K562 (cell line): Measurements from ENCODE around the gene DNAJC18. TPM values are rescaled to one million over a fixed set of nuclear protein-coding genes. Genes with fewer than 3 reads are reported as not detected.

Experiments used
- ATAC-seq: fragments of 200-7000 bp; cut with Tn5 transposase; 3 replicates; pipeline ENCODE4 v1.9.1; 2020; ENCODE audit warnings: moderate library complexity
- BruUV-seq: library from RNA; stranded (reverse); fragments of 400-500 nt; replicated peaks from 2 replicates; lab custom pipeline; 2021; lab: Mats Ljungman, UMichigan
- CTCF ChIA-PET: fragments of 300-600 bp; formaldehyde crosslinking; extraction: SDS; loops from one replicate; lab custom pipeline; 2021; ENCODE audit warnings: low intra/inter-chr PET ratio; lab: Yijun Ruan, JAX
- POLR2A ChIA-PET: fragments of 300-600, 350-650 bp; sonication (Branson Sonifier 250); formaldehyde crosslinking; extraction: SDS; loops from one replicate; lab custom pipeline; 2021; ENCODE audit warnings: antibody characterized with exemption, inconsistent platforms; lab: Yijun Ruan, JAX
- DNase-seq, 4 experiments: peaks; one replicate each; pipeline versions ENCODE4 v3.0.0 to v3.0.0-alpha.2; 2011 to 2018; ENCODE audit warnings: low spot score in 3 of 4, mixed read lengths in 3 of 4; ENCODE audit errors: extremely low read depth in 1 of 4
- FAIRE-seq: peaks from 2 replicates; lab custom pipeline; 2011; peaks lifted over from hg19 to GRCh38; lab: Jason Lieb, UNC
- H2AFZ ChIP-seq: 2 replicates; pipeline ENCODE4 v1.6.0; 2011; ENCODE audit warnings: low read depth, low read length, control low read depth, inconsistent platforms
- H3K27ac ChIP-seq: fragments of 200-600 bp; 3 replicates; pipeline ENCODE4 v1.8.0; 2011; ENCODE audit warnings: low read depth, mild to moderate bottlenecking, control low read depth, inconsistent platforms, low read length, moderate library complexity, mixed read lengths; ENCODE audit errors: extremely low read depth
- H3K27me3 ChIP-seq, 2 experiments: fragments of 300-600 bp in 1 of 2; 2 replicates in 1 of 2; 3 replicates in 1 of 2; pipeline versions ENCODE4 v1.6.0 to v1.8.0; 2011; ENCODE audit warnings: inconsistent platforms in 2 of 2, low read length in 2 of 2, mild to moderate bottlenecking in 1 of 2, mixed read lengths in 1 of 2, moderate library complexity in 1 of 2; ENCODE audit not compliant: control insufficient read depth in 2 of 2, insufficient read depth in 2 of 2
- H3K36me3 ChIP-seq: fragments of 300-600 bp; 3 replicates; pipeline ENCODE4 v1.8.0; 2011; ENCODE audit warnings: mild to moderate bottlenecking, low read length, inconsistent platforms; ENCODE audit not compliant: control insufficient read depth, insufficient read depth
- H3K4me1 ChIP-seq, 2 experiments: fragments of 200-600 bp in 1 of 2; replicated peaks in 1 of 2; 2 replicates in 1 of 2; 3 replicates in 1 of 2; pipeline versions ENCODE4 v1.5.1 to v1.8.0; 2011; ENCODE audit warnings: inconsistent platforms in 2 of 2, low read length in 2 of 2, mild to moderate bottlenecking in 1 of 2, mixed read lengths in 1 of 2, moderate library complexity in 1 of 2; ENCODE audit not compliant: control insufficient read depth in 2 of 2, insufficient read depth in 2 of 2
- H3K4me2 ChIP-seq: 2 replicates; pipeline ENCODE4 v1.6.1; 2011; ENCODE audit warnings: low read length, control low read depth, inconsistent platforms, mixed read lengths; ENCODE audit not compliant: insufficient read depth
- H3K4me3 ChIP-seq: fragments of 200-600 bp; sonication (generic), shearing (Covaris generic); 2 replicates; pipeline ENCODE4 v1.5.1; 2016; ENCODE audit warnings: control low read depth, inconsistent platforms
- H3K79me2 ChIP-seq: fragments of 200-600 bp; 3 replicates; pipeline ENCODE4 v1.8.0; 2011; ENCODE audit warnings: low read length, inconsistent platforms; ENCODE audit not compliant: control insufficient read depth, insufficient read depth
- H3K9ac ChIP-seq, 2 experiments: 2 replicates each; pipeline versions ENCODE4 v1.6.0 to v1.6.1; 2011; ENCODE audit warnings: low read depth in 2 of 2, low read length in 2 of 2, control low read depth in 1 of 2, inconsistent platforms in 1 of 2, mild to moderate bottlenecking in 1 of 2, mixed read lengths in 1 of 2; ENCODE audit not compliant: insufficient read depth in 1 of 2
- H3K9me1 ChIP-seq: one replicate; pipeline ENCODE4 v1.6.0; 2011; ENCODE audit warnings: inconsistent platforms, mild to moderate bottlenecking, low read length, moderate library complexity; ENCODE audit not compliant: control insufficient read depth, insufficient read depth
- H3K9me3 ChIP-seq: replicated peaks from 2 replicates; pipeline ENCODE4 v1.5.1; 2011; ENCODE audit warnings: low read depth, low read length, inconsistent platforms; ENCODE audit not compliant: control insufficient read depth, insufficient read depth
- H4K20me1 ChIP-seq: replicated peaks from 2 replicates; pipeline ENCODE4 v1.6.1; 2011; ENCODE audit warnings: low read length, inconsistent platforms, mixed read lengths; ENCODE audit not compliant: control insufficient read depth, insufficient read depth
- BCL6 ChIP-seq: fragments of 250-450 bp; sonication (Bioruptor Pico); IDR thresholded peaks from 2 replicates; pipeline ENCODE4 v1.4.0; 2020
- BCOR ChIP-seq: fragments of 450-650 bp; IDR thresholded peaks from 2 replicates; pipeline ENCODE4 v1.6.1; 2016
- BHLHE40 ChIP-seq: IDR thresholded peaks from 2 replicates; pipeline ENCODE4 v1.6.1; 2011; ENCODE audit warnings: low read length, improper control_type of control experiment
- CBFA2T2 ChIP-seq: fragments of 450-650 bp; conservative IDR thresholded peaks from 2 replicates; pipeline ENCODE4 v1.6.1; 2017; ENCODE audit warnings: mild to moderate bottlenecking
- GABPB2 ChIP-seq: fragments of 250-450 bp; sonication (Bioruptor Pico); conservative IDR thresholded peaks from 2 replicates; pipeline ENCODE4 v1.5.1; 2021; ENCODE audit warnings: mild to moderate bottlenecking
- HDAC1 ChIP-seq, 2 experiments: fragments of 450-650 bp; IDR thresholded peaks; 2 replicates each; pipeline ENCODE4 v1.6.1; 2016 to 2017; ENCODE audit warnings: inconsistent platforms in 1 of 2, mild to moderate bottlenecking in 1 of 2, moderate library complexity in 1 of 2
- MAFF ChIP-seq: IDR thresholded peaks from 2 replicates; pipeline ENCODE4 v1.6.1; 2012; ENCODE audit warnings: low read length, improper control_type of control experiment
- MAZ ChIP-seq, 2 experiments: fragments of 450-650 bp in 1 of 2; sonication (generic) in 1 of 2; formaldehyde crosslinking; IDR thresholded peaks in 1 of 2; conservative IDR thresholded peaks in 1 of 2; 2 replicates each; pipeline versions ENCODE4 v1.4.0 to v1.5.0; 2020; ENCODE audit warnings: mild to moderate bottlenecking in 1 of 2, missing genetic modification reagents in 1 of 2
- RBM25 ChIP-seq: fragments of 200-400 bp; formaldehyde crosslinking; IDR thresholded peaks from 2 replicates; pipeline ENCODE4 v1.6.1; 2018; ENCODE audit warnings: low read length, low read depth, moderate library complexity; ENCODE audit not compliant: severe bottlenecking
- XRCC3 ChIP-seq: fragments of 450-650 bp; IDR thresholded peaks from 2 replicates; pipeline ENCODE4 v1.6.1; 2017; ENCODE audit warnings: mild to moderate bottlenecking, moderate library complexity
- ZBTB2 ChIP-seq: fragments of 450-650 bp; IDR thresholded peaks from 2 replicates; pipeline ENCODE4 v1.6.1; 2016; ENCODE audit warnings: antibody characterized with exemption
- ZNF12 ChIP-seq: sonication (generic); formaldehyde crosslinking; IDR thresholded peaks from 2 replicates; pipeline ENCODE4 v1.4.0; 2020; ENCODE audit warnings: mild to moderate bottlenecking, missing genetic modification reagents
- ZNF121 ChIP-seq: sonication (generic); formaldehyde crosslinking; conservative IDR thresholded peaks from 2 replicates; pipeline ENCODE4 v1.8.0; 2022; ENCODE audit warnings: missing genetic modification reagents
- ZNF197 ChIP-seq: fragments of 200-800 bp; sonication (Bioruptor generic); IDR thresholded peaks from 2 replicates; pipeline ENCODE4 v1.6.1; 2016; ENCODE audit warnings: low read depth, missing genetic modification characterization, missing compliant biosample characterization
- WGBS: fragments of 100-300 bp; shearing (Covaris generic); methylation state at CpG from one replicate; pipeline ENCODE4 v1.1.6; 2016; ENCODE audit warnings: low coverage, mixed read lengths; ENCODE audit not compliant: insufficient coverage; ENCODE audit errors: missing lambda C conversion rate; 5-methylcytosine and 5-hydroxymethylcytosine counted together
- in situ Hi-C: fragments of 300-500 bp; cut with MboI; formaldehyde crosslinking; loops from 4 replicates; pipeline ENCODE4 v1.15.0; 2018; ENCODE audit warnings: inconsistent platforms, mixed read lengths
- intact Hi-C: fragments of 100-400 bp; cut with micrococcal nuclease; formaldehyde crosslinking; loops from 2 replicates; pipeline ENCODE4 v1.14.2; 2022
- polyA plus RNA-seq, 8 experiments: library from polyadenylated mRNA; depleted of rRNA in 4 of 8; stranded (reverse) in 5 of 8; unstranded in 3 of 8; fragments of >200 nt; fragmentation: Nextera tagmentation in 2 of 8; fragmentation: Illumina TruSeq in 1 of 8; extraction: Ambion mirVana in 2 of 8; extraction: Trizol in 1 of 8; gene quantifications; 2 replicates each; pipeline versions ENCODE4 v1.2.1 to v1.2.3, GENCODE V29; 2011 to 2014; ENCODE audit warnings: inconsistent platforms in 1 of 8, missing spikeins in 1 of 8
- total RNA-seq, 7 experiments: library from RNA; depleted of rRNA in 6 of 7; stranded (reverse); fragments of >200 nt in 6 of 7; fragmentation: Illumina TruSeq in 2 of 7; extraction: Trizol in 2 of 7; gene quantifications; 2 replicates each; pipeline versions ENCODE4 v1.2.1 to v1.2.3, GENCODE V29; 2011 to 2021; ENCODE audit warnings: low replicate concordance in 1 of 7

DNAJC18 gene
- total and polyA plus RNA-seq, 9 of the 15 experiments (the other 6 are each of a cell fraction or from before 2014, with no cell fraction given), result 1.5 to 13.3 (median 7.5) TPM

- Histone ChIP-seq H4K20me1 (no peaks in the 10 kb centered on the region), H3K4me2 (no peak overlapping the region), H3K4me3 (no peak overlapping the region), H3K4me1 (peaks cover 0 to 15% of the 10 kb centered on the region in 2 experiments; a peak in 2 of 5 replicates), H3K9me1 (peaks cover 4% of the 10 kb centered on the region), H3K27ac (no peak overlapping the region), H3K9me3 (no peaks in the 10 kb centered on the region), H3K79me2 (no peaks in the 10 kb centered on the region), H3K9ac (peak overlapping the region in 1 of 2 experiments; percentile 19; a peak in 2 of 4 replicates), H2AFZ (no peak overlapping the region), H3K36me3 (no peaks in the 10 kb centered on the region), H3K27me3 (no peaks in the 10 kb centered on the region)
- no peak for ATAC-seq
- CTCF ChIA-PET, result no interaction called here
- in situ Hi-C loops (no loop called here), intact Hi-C loops (no loop called here)
- WGBS, result 50% methylated on average over 5 of the region's 5 CpGs
- no peak for TF ChIP-seq ZBTB2
- TF ChIP-seq ZNF121 (CRISPR knock-in tag), result peak; percentile 90
- TF ChIP-seq GABPB2, result no peak
- no peak for TF ChIP-seq CBFA2T2
- TF ChIP-seq BCL6 (CRISPR knock-in tag), result no peak
- no peak for TF ChIP-seq XRCC3
- peak; percentile 46 for TF ChIP-seq RBM25
- TF ChIP-seq BHLHE40, result no peak
- no peak for TF ChIP-seq ZNF12
- no peak for TF ChIP-seq BCOR
- TF ChIP-seq ZNF197, result no peak
- TF ChIP-seq MAFF, result no peak
- TF ChIP-seq HDAC1 (IDR thresholded peaks at IDR 0.05), result no peak
- no peak for TF ChIP-seq MAZ (CRISPR knock-in tag; conservative IDR thresholded peaks at IDR 0.05 in 1 of 2, IDR thresholded peaks at IDR 0.05 in 1 of 2)
- FAIRE-seq, result no peak
- DNase-seq, result no peak
- BruUV-seq, result no TSS peak
- POLR2A ChIA-PET, result interaction anchor here (0.6 to 0.9 kb wide), 3 partner anchors 24 to 100 kb away, joined by 3 to 4 read pairs (median 3); no protein-coding TSS in a partner anchor
Observed at GRCh38 chr5:139457653-139458306, 18.5 kb upstream of the DNAJC18 start.
